IPS DF 4.7 (cell line): ENCODE results near the gene COL15A1.
"Not testable (repeated sequence)": the region's sequence is repeated elsewhere in the genome, so short reads cannot be mapped to it uniquely, and the experiment has no call there.

Source experiments
- DNase-seq: peaks from one replicate; pipeline ENCODE4 v3.0.0-alpha.2; 2013; ENCODE audit warnings: low spot score; ENCODE audit errors: extremely low read depth

The COL15A1 gene

DNA sequence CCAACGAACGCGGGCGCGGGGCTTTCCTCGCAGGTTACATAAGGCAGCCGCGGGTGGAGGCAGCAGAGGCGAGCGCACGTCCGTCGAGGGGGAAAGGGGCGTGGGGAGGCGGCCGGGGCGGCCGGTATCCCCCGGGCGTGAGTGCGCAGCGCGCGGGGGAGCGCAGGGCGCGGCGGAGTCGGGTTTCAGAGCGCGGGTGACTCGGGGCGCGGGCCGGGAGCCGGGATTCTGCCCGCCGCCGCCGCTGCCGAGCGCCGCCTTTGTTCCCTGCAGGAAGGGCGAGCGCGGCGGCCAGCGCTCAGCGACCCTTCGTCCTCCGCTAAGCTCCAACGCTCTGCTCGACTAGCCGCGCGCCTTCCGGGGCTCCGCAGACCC, at the start of gene COL15A1:
COL15A1 (plus strand) TSS at position 226 of the 375 bp plus-strand sequence. CDS start 155 bp downstream, outside the sequence.
- no peak for DNase-seq

DNA sequence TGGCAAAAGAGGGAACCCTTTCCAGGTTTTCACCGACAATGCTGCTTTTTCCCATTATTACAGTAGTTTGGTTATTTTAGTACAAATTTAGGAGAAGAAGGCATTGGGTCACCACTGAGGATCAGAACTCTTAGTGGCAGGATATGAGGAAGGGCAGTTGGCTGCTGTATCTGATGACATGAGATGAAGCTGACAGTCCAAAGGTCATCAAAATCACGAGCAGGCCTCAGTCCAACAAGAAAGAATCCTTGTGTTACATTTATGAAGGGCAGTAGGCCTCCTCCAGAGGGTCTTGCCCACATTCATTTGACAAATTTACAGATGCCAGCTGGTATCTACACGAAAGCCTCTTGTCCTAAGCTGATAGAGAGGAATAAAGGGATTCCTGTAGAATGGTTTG, 49.5 kb upstream of the COL15A1 start:
- no peak for DNase-seq

DNA sequence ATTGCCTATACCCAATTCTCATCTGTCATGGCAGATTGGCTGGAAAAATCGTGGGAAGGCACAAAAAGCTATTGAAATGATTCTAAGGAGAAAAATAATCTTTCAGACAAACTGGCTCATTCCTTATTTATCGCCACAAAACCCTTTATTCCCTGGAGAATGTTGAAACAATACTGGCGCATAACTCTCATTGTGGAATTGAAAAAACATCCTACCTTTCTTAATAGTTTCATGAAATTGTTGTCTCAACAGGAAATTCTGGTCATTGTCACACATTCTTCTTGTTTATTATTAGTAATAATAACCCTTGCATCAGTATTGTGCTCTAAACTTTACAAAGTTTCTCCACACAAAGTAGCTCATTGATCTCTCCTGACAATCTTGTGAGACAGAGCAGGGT, 48.9 kb upstream of the COL15A1 start:
- DNase-seq: no peak

DNA sequence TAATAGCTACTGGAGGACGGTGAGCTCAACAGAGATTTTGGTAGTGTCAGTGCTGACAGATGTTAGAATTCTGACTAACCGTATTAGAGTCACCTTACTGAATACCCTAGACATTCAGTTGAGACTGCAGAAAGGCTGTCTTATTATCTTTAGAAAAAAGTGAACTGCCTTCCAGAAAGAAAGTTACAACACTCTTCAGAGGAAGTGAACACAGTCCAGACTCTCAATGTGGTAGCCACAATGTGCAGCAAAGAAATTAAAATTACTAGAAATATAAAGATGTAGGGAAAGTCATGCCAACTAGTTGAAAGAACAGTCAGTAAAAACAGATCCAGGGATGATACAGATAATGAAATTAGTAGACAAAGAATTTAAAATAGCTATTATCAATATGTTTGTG, 47.1 kb upstream of the COL15A1 start:
- no peak for DNase-seq

DNA sequence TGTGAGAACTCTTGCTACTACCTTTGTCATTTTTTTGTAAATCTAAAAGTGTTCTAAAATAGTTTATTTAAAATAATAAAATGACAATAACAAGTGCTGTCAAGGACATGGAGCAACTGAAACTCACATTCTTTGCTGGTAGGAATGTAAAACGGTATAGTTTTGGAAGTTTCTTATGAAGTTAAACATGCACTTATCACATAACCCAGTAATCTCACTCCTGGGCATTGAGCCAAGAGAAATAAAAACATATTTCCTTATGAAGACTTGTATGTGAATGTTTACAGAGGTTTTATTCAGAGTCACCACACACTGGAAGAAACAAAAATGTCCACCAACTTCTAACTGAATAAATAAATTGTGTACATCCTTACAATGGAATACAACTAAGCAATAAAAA, 46.0 kb upstream of the COL15A1 start:
- no peak for DNase-seq

DNA sequence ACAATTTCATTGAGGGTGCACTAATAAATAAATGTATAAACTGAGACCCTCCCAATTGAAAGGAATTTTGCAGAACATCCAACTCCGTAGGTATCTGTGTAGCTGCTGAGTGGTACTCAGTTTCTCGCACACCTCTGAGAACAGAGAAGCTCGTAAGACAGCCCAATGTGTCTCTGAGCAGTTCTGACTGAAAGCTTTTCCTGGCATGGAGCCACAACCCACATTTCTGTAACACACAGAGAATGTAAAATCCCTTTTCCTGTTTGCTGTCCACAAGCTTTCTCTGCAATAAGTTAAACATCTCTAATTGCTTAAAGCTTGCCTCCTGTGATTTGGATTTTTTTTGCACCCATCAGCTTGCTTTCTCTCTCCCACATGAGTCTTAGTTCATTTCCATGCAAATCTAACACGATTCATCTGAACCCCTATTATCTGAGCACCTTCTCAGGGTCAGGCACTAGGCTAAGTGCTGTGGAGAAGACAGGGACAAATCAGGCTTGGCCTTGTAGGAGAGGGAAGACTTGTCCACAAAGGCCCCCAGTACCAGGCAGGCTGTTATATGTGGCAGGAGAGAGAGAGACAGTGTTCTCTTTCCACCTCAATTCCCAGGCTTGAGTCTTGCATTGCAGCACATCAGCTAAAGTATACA, 44.2 kb upstream of the COL15A1 start:
- no peak for DNase-seq

DNA sequence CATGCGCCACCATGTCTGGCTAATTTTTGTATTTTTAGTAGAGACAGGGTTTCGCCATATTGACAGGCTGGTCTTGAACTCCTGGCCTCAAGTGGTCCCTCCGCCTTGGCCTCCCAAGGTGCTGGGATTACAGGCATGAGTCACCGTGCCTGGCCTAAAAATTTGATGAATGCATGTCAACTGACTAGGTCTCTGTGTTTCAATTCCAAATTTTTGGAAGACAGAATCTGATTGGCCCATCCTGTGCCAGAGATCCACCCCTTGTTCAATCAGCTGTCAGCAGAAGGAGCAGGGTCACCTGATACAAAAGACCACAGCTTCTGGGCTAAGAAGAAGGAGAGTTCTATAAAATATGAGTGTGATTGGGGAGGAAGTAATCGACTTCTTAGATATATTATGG, 43.5 kb upstream of the COL15A1 start:
- no peak for DNase-seq

DNA sequence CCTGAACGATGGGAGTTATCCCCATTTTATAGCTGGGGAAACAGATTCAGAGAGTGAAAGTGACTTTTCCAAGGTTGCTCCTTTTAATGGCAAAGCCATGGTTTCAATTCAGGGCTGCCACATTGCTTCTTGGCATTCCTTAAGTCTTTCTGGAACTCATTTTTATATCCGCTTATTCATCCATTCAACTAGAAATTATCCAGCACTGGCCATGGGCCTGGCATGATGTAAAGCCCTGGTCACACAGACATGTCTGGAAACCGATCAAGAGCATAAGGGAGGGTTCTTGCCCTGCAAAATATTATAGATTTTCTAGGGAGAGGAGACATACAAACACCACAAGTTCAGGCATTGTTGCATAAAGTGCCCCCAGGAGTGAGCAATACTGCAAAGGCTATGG, 43.0 kb upstream of the COL15A1 start:
- DNase-seq: no peak

DNA sequence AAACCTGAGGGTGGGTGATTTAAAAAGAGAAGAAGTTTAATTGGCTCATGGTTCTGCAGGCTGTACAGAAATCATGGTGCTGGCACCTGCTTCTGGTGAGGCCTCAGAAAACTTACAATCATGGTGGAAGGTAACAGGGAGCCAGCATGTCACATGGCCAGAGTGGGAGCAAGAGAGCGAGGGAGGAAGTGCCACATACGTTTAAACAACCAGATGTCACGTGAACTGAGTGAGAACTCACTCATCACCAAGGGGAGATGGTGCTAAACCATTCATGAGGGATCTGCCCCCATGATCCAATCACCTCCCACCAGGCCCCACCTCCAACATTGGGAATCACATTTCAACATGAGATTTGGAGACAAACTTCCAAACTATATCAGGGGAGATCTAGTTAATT, 41.9 kb upstream of the COL15A1 start:
- DNase-seq: not testable (repeated sequence)

DNA sequence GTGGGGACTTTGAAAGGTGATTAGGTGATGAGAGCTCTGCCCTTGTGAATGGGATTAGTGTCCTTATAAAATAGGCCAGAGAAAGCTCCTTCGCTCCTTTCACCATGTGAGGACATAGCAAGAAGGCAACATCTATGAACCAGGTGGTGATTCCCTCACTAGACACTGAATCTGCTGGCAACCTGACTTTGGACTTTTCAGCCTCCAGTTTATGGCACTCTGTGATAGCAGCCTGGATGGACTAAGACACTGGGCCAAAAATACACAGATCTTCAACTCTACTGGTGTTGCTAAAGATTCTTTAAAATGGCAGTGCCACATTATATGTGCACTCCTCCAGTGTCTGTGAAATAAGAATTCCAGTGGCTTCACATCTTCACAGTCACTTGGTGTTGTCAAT, 41.2 kb upstream of the COL15A1 start:
- no peak for DNase-seq

DNA sequence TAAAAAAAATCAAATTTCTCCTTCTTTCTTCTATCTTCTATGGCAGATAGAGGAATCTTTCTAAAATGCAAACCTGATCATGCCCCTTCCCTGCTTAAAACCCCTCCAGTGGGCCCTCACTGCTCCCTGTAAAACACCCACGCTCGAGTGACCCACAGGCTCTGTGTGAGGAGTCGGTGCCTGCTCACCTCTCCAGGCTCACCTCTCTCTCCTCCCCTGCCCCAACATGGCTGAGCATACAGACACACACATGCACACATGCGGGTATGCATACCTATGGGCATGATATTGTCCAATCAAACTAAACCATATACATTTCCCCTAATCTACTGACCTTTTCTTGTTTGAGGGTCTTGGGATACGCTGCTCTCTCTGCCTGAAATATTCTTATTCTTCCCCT, 40.8 kb upstream of the COL15A1 start:
- no peak for DNase-seq

DNA sequence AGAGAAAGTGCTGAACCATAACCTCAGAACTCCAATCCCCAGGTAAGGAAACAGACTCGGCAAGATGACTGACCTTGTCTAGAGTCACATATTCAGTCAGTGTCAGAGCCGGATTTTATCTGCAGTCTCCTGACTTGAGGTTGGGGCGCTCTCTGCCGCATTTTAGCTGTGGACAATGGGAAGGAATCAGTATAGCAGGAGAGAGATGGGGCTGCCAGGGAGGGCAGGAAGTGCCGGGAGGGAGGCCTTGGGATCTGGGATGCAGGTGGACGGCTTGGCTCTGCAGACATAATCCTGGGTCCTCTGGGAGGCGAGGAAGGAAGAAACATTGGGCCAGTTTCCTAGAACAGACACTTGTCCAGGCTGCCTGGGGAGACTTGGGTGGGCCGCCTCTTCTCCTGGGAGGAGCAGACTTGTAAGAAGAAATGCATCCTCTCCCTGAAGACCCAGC, 39.7 kb upstream of the COL15A1 start:
- no peak for DNase-seq

DNA sequence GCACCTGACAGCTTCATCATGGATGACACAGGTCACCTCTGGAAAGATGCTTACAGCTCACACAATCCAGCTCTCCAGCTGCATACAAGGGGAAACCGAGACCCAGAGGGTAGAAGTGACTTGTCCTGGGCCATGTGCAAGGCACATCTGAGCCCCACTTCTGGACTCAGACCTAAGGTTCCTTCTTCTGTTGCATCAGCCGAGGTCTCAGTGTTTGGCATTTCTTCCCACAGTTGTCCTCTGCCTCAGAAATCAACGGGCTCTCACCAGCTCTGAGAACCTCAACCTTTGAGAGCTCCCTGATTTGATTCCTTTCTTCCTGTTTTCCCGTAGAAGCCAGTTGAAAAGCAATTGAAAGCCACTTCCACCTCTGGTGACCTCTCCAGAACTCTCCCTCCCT, 38.7 kb upstream of the COL15A1 start:
- DNase-seq: no peak

DNA sequence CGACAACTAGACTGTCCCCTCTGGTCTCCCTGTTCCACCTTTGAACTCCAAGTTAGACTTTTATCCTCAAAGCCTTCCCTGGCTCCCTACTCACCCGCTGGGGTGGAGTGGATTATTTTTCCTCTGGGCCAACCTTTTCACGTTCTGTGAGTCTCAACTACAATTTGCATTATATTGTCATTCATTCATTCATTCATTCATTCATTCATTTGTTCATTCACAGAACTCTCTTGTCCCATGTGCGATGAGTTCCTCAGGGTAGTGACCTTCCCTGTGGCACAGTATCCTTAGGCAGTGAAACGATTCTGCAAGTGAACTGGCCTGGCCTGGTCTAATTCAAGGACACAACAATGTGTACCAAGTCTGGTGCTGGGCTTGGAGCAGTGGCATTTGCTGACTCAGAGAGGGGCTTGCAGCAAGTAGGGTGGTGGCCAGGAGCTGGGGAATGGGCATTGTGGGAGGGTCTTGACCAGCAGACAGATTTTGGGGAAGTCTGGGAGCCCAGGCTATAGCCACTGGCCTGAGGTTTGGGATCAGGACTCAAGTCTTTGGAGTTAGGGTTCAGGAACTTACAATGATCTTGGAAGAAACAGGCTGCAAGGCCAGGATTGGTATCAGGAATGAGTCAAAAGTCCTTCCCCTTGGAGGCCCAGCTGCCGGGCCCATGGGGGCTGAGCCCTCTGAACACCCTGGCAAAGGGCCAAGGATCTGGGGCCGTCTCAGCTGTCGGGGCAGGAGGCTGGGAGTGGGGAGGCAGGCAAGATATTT, 37.2 kb upstream of the COL15A1 start:
- DNase-seq: no peak

DNA sequence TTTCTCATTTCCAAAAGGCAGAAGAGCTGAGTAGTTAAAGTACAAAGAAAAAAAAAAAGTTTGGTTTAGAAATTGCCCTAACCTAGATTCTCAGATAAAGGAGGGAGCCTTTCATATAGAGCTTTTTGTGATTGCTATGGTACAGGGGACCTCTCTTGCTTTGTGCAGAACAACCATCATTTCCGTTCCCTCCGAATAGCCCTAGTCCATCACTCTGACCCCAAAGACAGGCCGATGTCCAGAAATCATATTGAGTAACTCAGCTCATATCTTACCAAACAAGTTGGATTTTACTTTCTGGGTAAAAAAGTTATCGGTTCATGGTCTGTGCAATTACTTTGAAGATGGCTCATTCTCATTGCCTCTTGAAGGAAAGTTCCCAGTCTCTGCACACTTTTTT, 36.7 kb upstream of the COL15A1 start:
- no peak for DNase-seq

DNA sequence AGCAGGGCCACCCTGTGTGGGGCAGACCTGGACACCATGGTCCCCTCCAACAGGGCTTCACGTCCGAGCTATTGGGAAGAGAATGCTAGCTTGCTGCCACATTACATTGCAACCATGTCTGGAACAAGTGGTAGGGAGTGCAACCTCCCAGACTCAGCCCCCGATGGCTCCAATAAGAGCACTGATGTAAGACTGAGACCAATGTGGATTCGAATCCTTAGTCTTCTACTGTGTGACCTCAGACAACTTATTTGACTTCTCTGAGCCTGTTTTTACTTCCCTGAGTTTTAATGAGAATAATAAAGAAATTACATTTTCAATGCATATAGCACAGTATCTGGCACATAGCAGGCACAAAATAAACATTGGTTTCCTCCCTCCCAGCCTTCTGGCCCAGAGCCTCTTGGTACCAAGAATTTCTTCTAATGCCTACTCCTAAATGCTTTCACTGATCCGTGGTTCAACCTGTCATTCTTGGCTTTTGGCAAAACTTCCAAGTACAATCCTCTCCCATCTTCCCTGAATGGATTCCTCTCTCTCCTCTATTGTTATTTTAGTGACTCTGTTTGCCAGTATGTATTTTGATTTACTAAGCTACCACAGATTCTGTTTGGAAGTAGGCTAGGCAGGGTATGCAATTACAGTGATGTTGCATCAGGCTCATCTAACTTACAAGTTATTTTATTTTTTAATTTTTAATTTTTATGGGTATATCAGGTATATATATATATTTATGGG, 34.6 kb upstream of the COL15A1 start:
- DNase-seq: no peak

DNA sequence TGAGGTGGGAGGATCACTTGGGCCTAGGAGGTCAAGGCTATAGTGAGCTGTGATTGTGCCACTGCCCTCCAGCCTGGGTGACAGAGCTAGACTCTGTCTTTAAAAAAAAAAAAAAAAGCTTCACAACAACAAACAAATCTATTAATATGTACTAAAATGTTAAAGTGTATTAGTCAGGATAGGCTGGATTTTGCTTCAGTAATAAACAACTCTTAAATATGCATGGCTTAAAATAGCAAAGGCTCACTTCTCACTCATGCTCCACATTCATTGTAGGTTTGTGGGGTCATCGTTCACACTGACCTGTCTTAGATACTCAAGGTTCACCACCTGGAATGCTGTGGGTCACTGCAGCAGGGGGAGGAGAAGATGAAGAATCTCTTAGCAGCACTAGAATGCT, 33.8 kb upstream of the COL15A1 start:
- DNase-seq: no peak

DNA sequence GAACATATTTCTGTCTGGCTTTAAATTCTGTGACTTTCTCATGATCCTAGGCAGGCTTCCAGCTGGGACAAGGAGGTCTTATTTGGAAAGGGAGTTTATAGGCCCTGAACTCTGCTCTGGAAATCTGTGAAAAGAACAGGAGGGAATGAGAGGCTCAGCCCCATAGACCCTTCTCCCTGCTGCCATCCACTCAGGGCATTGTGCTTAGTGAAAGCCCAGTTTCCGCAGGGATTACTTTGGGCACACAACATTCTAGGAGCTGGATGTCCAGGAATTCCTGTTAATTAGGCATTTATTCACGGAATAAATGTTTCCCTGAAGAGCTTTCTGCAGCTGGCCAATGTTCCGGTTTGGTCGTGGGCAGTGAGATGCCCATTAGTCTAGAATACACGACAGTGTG, 32.7 kb upstream of the COL15A1 start:
- no peak for DNase-seq

DNA sequence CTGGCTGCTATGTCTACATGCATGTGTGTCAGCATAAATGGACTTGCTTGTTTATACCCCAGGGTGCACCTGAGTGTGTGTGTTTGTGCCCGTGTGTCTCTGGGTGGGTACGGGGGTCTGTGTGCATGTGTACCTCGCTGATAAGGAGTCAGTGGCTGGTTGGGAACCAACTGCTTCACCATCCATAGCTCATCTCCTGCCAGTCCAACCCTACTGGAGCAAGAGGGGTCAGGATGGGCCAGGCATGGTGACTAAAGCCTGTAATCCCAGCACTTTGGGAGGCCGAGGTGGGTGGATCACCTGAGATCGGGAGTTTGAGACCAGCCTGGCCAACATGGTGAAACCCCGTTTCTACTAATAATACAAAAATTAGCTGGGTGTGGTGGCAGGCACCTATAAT, 32.0 kb upstream of the COL15A1 start:
- DNase-seq: not testable (repeated sequence)

DNA sequence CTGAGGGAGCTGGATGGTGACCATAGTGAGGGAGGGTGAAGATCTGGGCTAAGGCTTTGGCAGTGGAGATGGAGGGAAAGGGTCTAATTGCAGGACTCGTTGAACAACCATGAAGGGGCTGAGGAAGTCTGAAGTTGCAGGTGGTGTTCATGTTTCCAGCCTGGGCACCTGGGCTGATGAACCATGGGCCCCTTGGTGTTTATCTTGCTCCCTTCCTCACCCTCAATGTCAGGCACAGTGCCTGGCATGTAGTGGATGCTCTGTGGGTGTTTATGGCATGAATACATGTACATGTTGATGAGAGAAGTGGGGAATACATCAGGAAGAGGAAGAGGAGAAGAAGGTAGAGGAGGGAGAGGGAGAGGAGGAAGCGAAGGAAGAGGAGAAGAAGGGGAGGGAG, 31.3 kb upstream of the COL15A1 start:
- DNase-seq: no peak

DNA sequence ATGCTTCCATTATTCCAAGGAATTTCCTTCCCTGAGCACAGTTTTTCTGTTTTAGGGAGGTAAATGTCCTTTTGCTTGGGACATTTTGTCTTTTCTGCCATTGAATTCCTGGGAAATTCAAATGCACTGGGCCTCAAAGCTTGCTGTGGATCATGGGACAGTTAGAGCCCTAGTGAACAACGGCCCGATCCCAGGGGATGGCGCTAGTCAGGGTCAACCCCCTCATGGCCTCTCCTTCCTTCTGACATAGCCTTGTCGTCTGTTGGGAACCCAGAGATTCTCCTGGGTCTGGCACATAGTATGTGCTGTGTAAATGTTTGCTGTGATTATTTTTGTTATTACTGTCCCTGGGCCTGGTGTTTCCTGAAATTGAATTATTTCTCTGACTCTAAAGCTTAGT, 30.7 kb upstream of the COL15A1 start:
- no peak for DNase-seq

DNA sequence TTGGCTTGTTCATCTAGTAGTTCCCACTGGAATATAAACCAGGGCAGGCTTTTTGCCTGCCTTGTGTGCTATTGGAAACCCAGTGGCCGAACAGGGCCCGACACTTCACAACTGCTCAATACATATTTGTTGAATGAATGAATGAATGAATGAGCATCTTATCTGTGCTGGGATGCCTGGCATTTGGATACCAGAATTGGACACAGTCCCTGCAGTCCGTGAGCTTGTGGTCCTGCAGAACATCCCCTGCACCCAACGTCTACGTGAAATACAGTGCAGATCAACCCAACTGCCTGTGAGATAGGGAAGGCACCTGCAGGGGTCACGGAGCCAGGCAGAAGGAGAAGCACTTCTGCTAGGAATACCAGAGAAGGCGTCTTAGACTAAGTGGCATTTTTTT, 30.0 kb upstream of the COL15A1 start:
- no peak for DNase-seq

DNA sequence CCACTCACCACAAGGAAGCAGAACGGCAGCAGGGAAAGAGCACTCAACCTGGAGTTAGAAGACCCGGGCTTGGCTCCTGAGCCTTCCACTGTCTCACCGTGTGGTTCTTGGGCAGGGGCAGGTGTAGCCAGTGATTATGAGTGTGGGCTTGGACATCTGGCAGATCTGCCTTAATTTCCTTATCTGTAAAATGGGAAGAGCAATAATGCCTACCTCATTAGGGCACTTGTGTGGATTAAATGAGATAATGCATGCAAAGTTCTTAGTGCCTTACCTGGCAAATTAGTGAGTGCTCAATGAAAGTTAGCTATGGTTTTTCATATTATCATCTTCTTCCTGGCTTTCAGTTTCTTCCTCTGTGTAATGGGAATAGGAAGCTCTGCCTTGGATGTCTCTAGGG, 28.1 kb upstream of the COL15A1 start:
- DNase-seq: no peak
